GM23338 (cell line): ENCODE measurements around the gene DAAM1. TPM values are rescaled to one million over a fixed set of nuclear protein-coding genes. Genes with fewer than 3 reads are reported as not detected.

Experiments
- ATAC-seq: fragments of 200-7000 bp; cut with Tn5 transposase; 3 replicates; pipeline ENCODE4 v1.9.1; 2020
- DNase-seq: peaks from one replicate; pipeline ENCODE4 v3.0.0-alpha.2; 2015; ENCODE audit warnings: low spot score
- H2AFZ ChIP-seq: fragments of 200-600 bp; sonication (generic); 2 replicates; pipeline ENCODE4 v1.8.0; 2016; ENCODE audit warnings: antibody characterized with exemption, mild to moderate bottlenecking, moderate library complexity
- H3F3A ChIP-seq: fragments of 200-600 bp; sonication (generic); replicated peaks from 2 replicates; pipeline ENCODE4 v1.8.0; 2017; ENCODE audit warnings: antibody characterized with exemption, mixed run types, low read depth
- H3K27ac ChIP-seq: fragments of 200-600 bp; sonication (generic); 2 replicates; pipeline ENCODE4 v1.6.1; 2016; ENCODE audit warnings: low read depth
- H3K27me3 ChIP-seq: fragments of 200-600 bp; sonication (generic); 2 replicates; pipeline ENCODE4 v1.8.0; 2016; ENCODE audit warnings: mild to moderate bottlenecking, mixed run types, moderate library complexity; ENCODE audit not compliant: insufficient read depth
- H3K36me3 ChIP-seq: fragments of 200-600 bp; sonication (generic); 2 replicates; pipeline ENCODE4 v1.8.0; 2016; ENCODE audit warnings: mild to moderate bottlenecking; ENCODE audit not compliant: insufficient read depth
- H3K4me1 ChIP-seq: fragments of 200-600 bp; sonication (generic); 2 replicates; pipeline ENCODE4 v1.8.0; 2016; ENCODE audit warnings: mild to moderate bottlenecking, moderate library complexity; ENCODE audit not compliant: insufficient read depth
- H3K4me2 ChIP-seq: fragments of 200-600 bp; sonication (generic); 2 replicates; pipeline ENCODE4 v1.7.1; 2017; ENCODE audit warnings: mixed run types
- H3K4me3 ChIP-seq: fragments of 200-600 bp; sonication (generic); 2 replicates; pipeline ENCODE4 v1.6.1; 2016; ENCODE audit warnings: mixed run types
- H3K79me2 ChIP-seq: fragments of 200-600 bp; sonication (generic); replicated peaks from 2 replicates; pipeline ENCODE4 v1.8.0; 2017; ENCODE audit warnings: mild to moderate bottlenecking; ENCODE audit not compliant: insufficient read depth
- H3K9me2 ChIP-seq: fragments of 200-600 bp; sonication (generic); 2 replicates; pipeline ENCODE4 v1.8.0; 2017; ENCODE audit not compliant: insufficient read depth
- H4K20me1 ChIP-seq: fragments of 200-600 bp; sonication (generic); replicated peaks from 2 replicates; pipeline ENCODE4 v1.8.0; 2017; ENCODE audit warnings: mild to moderate bottlenecking; ENCODE audit not compliant: insufficient read depth
- H3K27ac Mint-ChIP-seq: 2 replicates; pipeline ENCODE4 v1.8.0; 2020; ENCODE audit warnings: inconsistent platforms, mild to moderate bottlenecking, moderate library complexity, mixed read lengths
- H3K27me3 Mint-ChIP-seq: 3 replicates; pipeline ENCODE4 v1.8.0; 2022; ENCODE audit warnings: low read depth, mild to moderate bottlenecking, moderate library complexity, mixed read lengths, inconsistent platforms; ENCODE audit not compliant: insufficient read depth, poor library complexity
- H3K36me3 Mint-ChIP-seq: 3 replicates; pipeline ENCODE4 v1.8.0; 2021; ENCODE audit warnings: low read depth, mild to moderate bottlenecking, inconsistent platforms, moderate library complexity, mixed read lengths
- H3K4me1 Mint-ChIP-seq: 3 replicates; pipeline ENCODE4 v1.8.0; 2020; ENCODE audit warnings: mild to moderate bottlenecking, inconsistent platforms, mixed read lengths
- H3K4me3 Mint-ChIP-seq: 3 replicates; pipeline ENCODE4 v1.8.0; 2021; ENCODE audit warnings: moderate library complexity, mild to moderate bottlenecking, inconsistent platforms, mixed read lengths
- H3K9me3 Mint-ChIP-seq: 3 replicates; pipeline ENCODE4 v1.8.0; 2020; ENCODE audit warnings: moderate library complexity, mild to moderate bottlenecking, inconsistent platforms, mixed read lengths
- CTCF ChIP-seq, 2 experiments: fragments of 200-600 bp in 1 of 2; sonication (generic) in 1 of 2; conservative IDR thresholded peaks; 2 replicates each; pipeline versions ENCODE4 v1.5.1 to v1.6.1; 2016 to 2017; ENCODE audit warnings: antibody characterized with exemption in 2 of 2, low read depth in 2 of 2, mild to moderate bottlenecking in 2 of 2, moderate library complexity in 1 of 2
- ETS1 ChIP-seq: IDR thresholded peaks from 2 replicates; pipeline ENCODE4 v1.6.1; 2016; ENCODE audit warnings: antibody characterized with exemption
- EZH2 ChIP-seq: fragments of 200-600 bp; sonication (generic); IDR thresholded peaks from one replicate; pipeline ENCODE4 v1.8.0; 2017; ENCODE audit warnings: antibody characterized with exemption, mild to moderate bottlenecking, low read depth; ENCODE audit not compliant: unreplicated experiment
- NANOG ChIP-seq: IDR thresholded peaks from 2 replicates; pipeline ENCODE4 v1.6.1; 2016; ENCODE audit warnings: antibody characterized with exemption, borderline replicate concordance
- POLR2AphosphoS5 ChIP-seq: IDR thresholded peaks from 2 replicates; pipeline ENCODE4 v1.6.1; 2016; ENCODE audit warnings: antibody characterized with exemption, low read depth
- ZNF114 ChIP-seq: fragments of 250-450 bp; sonication (Bioruptor Pico); IDR thresholded peaks from 2 replicates; pipeline ENCODE4 v1.5.0; 2020; ENCODE audit warnings: mild to moderate bottlenecking, moderate library complexity
- ZNF331 ChIP-seq: fragments of 250-450 bp; sonication (Bioruptor Pico); IDR thresholded peaks from 2 replicates; pipeline ENCODE4 v1.5.0; 2020; ENCODE audit warnings: low read depth, mild to moderate bottlenecking, moderate library complexity
- ZNF462 ChIP-seq: fragments of 250-450 bp; sonication (Bioruptor Pico); IDR thresholded peaks from 2 replicates; pipeline ENCODE4 v1.5.0; 2020; ENCODE audit warnings: mild to moderate bottlenecking, moderate library complexity
- polyA plus RNA-seq: library from polyadenylated mRNA; unstranded; fragments of >200 nt; fragmentation: Nextera tagmentation; extraction: Ambion mirVana; gene quantifications from 2 replicates; pipeline ENCODE4 v1.2.1, GENCODE V29; 2016
- total RNA-seq: library from RNA; depleted of rRNA; stranded (reverse); fragments of >200 nt; shearing (Covaris generic); gene quantifications from 2 replicates; pipeline ENCODE4 v1.2.3, GENCODE V29; 2014
- TF ChIP-seq, protein P1 (sequence below): IDR thresholded peaks from one replicate; pipeline ENCODE4 v1.6.1; 2018; ENCODE audit warnings: antibody characterized with exemption; ENCODE audit not compliant: unreplicated experiment

The DAAM1 gene
- total and polyA plus RNA-seq, 2 experiments from 2014 or later, result 36.3 to 42.1 TPM

DNA sequence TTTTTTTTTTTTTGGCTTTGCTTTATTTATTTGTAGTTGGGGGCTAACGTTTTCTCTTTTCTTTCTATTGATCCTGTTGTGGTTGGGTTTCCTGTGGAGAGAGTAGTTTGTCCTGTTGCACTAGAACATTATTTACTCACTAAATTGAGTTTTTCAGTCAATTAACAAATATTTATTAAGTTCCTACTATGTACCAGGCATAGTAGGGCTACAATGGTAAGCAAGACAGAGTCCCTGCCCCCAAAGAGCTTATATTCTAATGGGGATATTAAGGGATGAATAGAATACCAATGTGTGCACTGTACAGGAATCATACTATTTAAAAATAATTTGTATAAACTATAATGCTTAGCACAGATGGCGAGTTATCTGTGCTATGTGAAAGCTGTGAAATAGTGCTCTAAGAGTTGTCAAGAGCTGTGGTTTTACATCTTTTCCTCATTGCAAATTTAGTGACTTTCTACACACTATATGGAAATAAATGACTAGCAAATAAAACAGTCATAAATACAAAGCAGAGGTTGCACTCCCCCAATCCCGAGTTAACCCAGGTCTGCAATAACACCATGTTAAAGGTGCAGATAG, 181.8 kb downstream of the DAAM1 start (continued):
- no peak for TF ChIP-seq ZNF462 (CRISPR knock-in tag)
- TF ChIP-seq EZH2, result no peak
- no peak for TF ChIP-seq ZNF114 (CRISPR knock-in tag)
- TF ChIP-seq POLR2AphosphoS5, result no peak
- no peak for TF ChIP-seq CTCF (conservative IDR thresholded peaks at IDR 0.05; ENCODE audit: low read depth in 2 of 2)

- H3K36me3 Mint-ChIP-seq, result no peaks in the 10 kb centered on the region
- H3K27me3 Mint-ChIP-seq, result no peaks in the 10 kb centered on the region
- H3K4me3 Mint-ChIP-seq, result no peak overlapping the region
- DNase-seq (no peak), ATAC-seq (no peak)
- Histone ChIP-seq H3K9me2 (no peaks in the 10 kb centered on the region), H2AFZ (no peak overlapping the region), H3K36me3 (no peaks in the 10 kb centered on the region), H3K4me2 (no peak overlapping the region), H3K27ac (no peak overlapping the region), H3F3A (no peaks in the 10 kb centered on the region), H4K20me1 (no peaks in the 10 kb centered on the region), H3K4me3 (no peak overlapping the region), H3K79me2 (no peaks in the 10 kb centered on the region), H3K27me3 (no peaks in the 10 kb centered on the region), H3K4me1 (peaks cover 7% of the 10 kb centered on the region; the same call in 1 of the 2 replicates)
- peaks cover 4% of the 10 kb centered on the region; the same call in 1 of the 3 replicates for H3K4me1 Mint-ChIP-seq
- no peak overlapping the region for H3K27ac Mint-ChIP-seq
- no peaks in the 10 kb centered on the region for H3K9me3 Mint-ChIP-seq
- no peak for TF ChIP-seq NANOG
- no peak for TF ChIP-seq ETS1
- TF ChIP-seq, protein P1, sequence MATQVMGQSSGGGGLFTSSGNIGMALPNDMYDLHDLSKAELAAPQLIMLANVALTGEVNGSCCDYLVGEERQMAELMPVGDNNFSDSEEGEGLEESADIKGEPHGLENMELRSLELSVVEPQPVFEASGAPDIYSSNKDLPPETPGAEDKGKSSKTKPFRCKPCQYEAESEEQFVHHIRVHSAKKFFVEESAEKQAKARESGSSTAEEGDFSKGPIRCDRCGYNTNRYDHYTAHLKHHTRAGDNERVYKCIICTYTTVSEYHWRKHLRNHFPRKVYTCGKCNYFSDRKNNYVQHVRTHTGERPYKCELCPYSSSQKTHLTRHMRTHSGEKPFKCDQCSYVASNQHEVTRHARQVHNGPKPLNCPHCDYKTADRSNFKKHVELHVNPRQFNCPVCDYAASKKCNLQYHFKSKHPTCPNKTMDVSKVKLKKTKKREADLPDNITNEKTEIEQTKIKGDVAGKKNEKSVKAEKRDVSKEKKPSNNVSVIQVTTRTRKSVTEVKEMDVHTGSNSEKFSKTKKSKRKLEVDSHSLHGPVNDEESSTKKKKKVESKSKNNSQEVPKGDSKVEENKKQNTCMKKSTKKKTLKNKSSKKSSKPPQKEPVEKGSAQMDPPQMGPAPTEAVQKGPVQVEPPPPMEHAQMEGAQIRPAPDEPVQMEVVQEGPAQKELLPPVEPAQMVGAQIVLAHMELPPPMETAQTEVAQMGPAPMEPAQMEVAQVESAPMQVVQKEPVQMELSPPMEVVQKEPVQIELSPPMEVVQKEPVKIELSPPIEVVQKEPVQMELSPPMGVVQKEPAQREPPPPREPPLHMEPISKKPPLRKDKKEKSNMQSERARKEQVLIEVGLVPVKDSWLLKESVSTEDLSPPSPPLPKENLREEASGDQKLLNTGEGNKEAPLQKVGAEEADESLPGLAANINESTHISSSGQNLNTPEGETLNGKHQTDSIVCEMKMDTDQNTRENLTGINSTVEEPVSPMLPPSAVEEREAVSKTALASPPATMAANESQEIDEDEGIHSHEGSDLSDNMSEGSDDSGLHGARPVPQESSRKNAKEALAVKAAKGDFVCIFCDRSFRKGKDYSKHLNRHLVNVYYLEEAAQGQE, result no peak
- no peak for TF ChIP-seq EZH2
- TF ChIP-seq CTCF (conservative IDR thresholded peaks at IDR 0.05; ENCODE audit: low read depth in 2 of 2), result no peak
- no peak for TF ChIP-seq ZNF331 (CRISPR knock-in tag)
- no peak for TF ChIP-seq POLR2AphosphoS5
Observed at GRCh38 chr14:59371771-59372170, 183.3 kb downstream of the DAAM1 start.
